Measurements from ENCODE around the gene TCERG1L. TPM values are rescaled to one million over a fixed set of nuclear protein-coding genes. Genes with fewer than 3 reads are reported as not detected.

Gene TCERG1L
- total RNA-seq, 1 donor from 2014 or later: 0.08 TPM

GRCh38 chr10:131174211-131174565 lies 137.3 kb downstream of the TCERG1L start:
- DNase-seq (ENCODE audit: low spot score) (no peak), ATAC-seq (no peak)

GRCh38 chr10:131173484-131174210 lies 137.9 kb downstream of the TCERG1L start:
- ATAC-seq: no peak
- no peak for DNase-seq (ENCODE audit: low spot score)

GRCh38 chr10:131172433-131172832 lies 139.1 kb downstream of the TCERG1L start:
- DNase-seq (ENCODE audit: low spot score): no peak

GRCh38 chr10:131169146-131169545 lies 142.4 kb downstream of the TCERG1L start:
- ATAC-seq (no peak), DNase-seq (ENCODE audit: low spot score) (no peak)

More at GRCh38 chr10:131172433-131172832, 139.1 kb downstream of the TCERG1L start:
- no peak for ATAC-seq

GRCh38 chr10:131168238-131168875 lies 143.2 kb downstream of the TCERG1L start:
- DNase-seq (ENCODE audit: low spot score): no peak
- ATAC-seq: no peak

- DNase-seq (ENCODE audit: low spot score) (no peak), ATAC-seq (no peak)
Observed at GRCh38 chr10:131167036-131167860, 144.3 kb downstream of the TCERG1L start.

GRCh38 chr10:131166486-131166885 lies 145.0 kb downstream of the TCERG1L start:
- no peak for ATAC-seq
- DNase-seq (ENCODE audit: low spot score): no peak

GRCh38 chr10:131165092-131165491 lies 146.4 kb downstream of the TCERG1L start:
- DNase-seq (ENCODE audit: low spot score) (no peak), ATAC-seq (no peak)

GRCh38 chr10:131162866-131163843 lies 148.4 kb downstream of the TCERG1L start:
- DNase-seq (ENCODE audit: low spot score) (no peak), ATAC-seq (no peak)

GRCh38 chr10:131162211-131162610 lies 149.3 kb downstream of the TCERG1L start:
- DNase-seq (ENCODE audit: low spot score): no peak

GRCh38 chr10:131161087-131161486 lies 150.4 kb downstream of the TCERG1L start:
- no peak for DNase-seq (ENCODE audit: low spot score)

More at GRCh38 chr10:131162211-131162610, 149.3 kb downstream of the TCERG1L start:
- no peak for ATAC-seq

GRCh38 chr10:131160219-131160875 lies 151.2 kb downstream of the TCERG1L start:
- DNase-seq (ENCODE audit: low spot score): no peak

More at GRCh38 chr10:131161087-131161486, 150.4 kb downstream of the TCERG1L start:
- ATAC-seq: no peak

GRCh38 chr10:131159771-131160170 lies 151.8 kb downstream of the TCERG1L start:
- no peak for ATAC-seq

More at GRCh38 chr10:131160219-131160875, 151.2 kb downstream of the TCERG1L start:
- no peak for ATAC-seq

GRCh38 chr10:131158695-131159094 lies 152.8 kb downstream of the TCERG1L start:
- ATAC-seq (no peak), DNase-seq (ENCODE audit: low spot score) (no peak)

More at GRCh38 chr10:131159771-131160170, 151.8 kb downstream of the TCERG1L start:
- no peak for DNase-seq (ENCODE audit: low spot score)

GRCh38 chr10:131157899-131158298 lies 153.6 kb downstream of the TCERG1L start:
- no peak for DNase-seq (ENCODE audit: low spot score)
- no peak for ATAC-seq

GRCh38 chr10:131155876-131156230 lies 155.7 kb downstream of the TCERG1L start:
- no peak for DNase-seq (ENCODE audit: low spot score)
- no peak for ATAC-seq

- ATAC-seq: no peak
- no peak for DNase-seq (ENCODE audit: low spot score)
Observed at GRCh38 chr10:131155218-131155875, 156.2 kb downstream of the TCERG1L start.

- no peak for ATAC-seq
- DNase-seq (ENCODE audit: low spot score): no peak
Observed at GRCh38 chr10:131154306-131155025, 157.1 kb downstream of the TCERG1L start.

Data from left lobe of liver (tissue), 2 donors.